Mucosa of descending colon (tissue), 3 donors: ENCODE results near the gene DDX17. TPM values are rescaled to one million over a fixed set of nuclear protein-coding genes. Genes with fewer than 3 reads are reported as not detected.

ENCODE experiments used
- ATAC-seq: fragments of 200-7000 bp; cut with Tn5 transposase; one replicate; pipeline ENCODE4 v1.9.1; 2020; ENCODE audit warnings: mild to moderate bottlenecking, moderate library complexity
- DNase-seq, 3 donors: peaks; one replicate each; pipeline ENCODE4 v3.0.0-alpha.2; 2020
- H3K36me3 ChIP-seq: fragments of 200-600 bp; one replicate; pipeline ENCODE4 v1.8.0; 2021; ENCODE audit warnings: low read depth, mild to moderate bottlenecking
- H3K4me1 ChIP-seq: fragments of 200-600 bp; one replicate; pipeline ENCODE4 v1.8.0; 2021; ENCODE audit warnings: low read depth, mild to moderate bottlenecking
- H3K4me3 ChIP-seq: fragments of 200-600 bp; one replicate; pipeline ENCODE4 v1.8.0; 2021; ENCODE audit warnings: mild to moderate bottlenecking
- H3K9me3 ChIP-seq: fragments of 200-600 bp; one replicate; pipeline ENCODE4 v1.8.0; 2021; ENCODE audit warnings: mild to moderate bottlenecking
- CTCF ChIP-seq: fragments of 200-600 bp; IDR thresholded peaks from one replicate; pipeline ENCODE4 v1.8.0; 2022; ENCODE audit warnings: antibody characterized with exemption, mild to moderate bottlenecking
- intact Hi-C, 2 donors: fragments of 100-400 bp; cut with DNase I in 1 of 2; cut with micrococcal nuclease in 1 of 2; formaldehyde crosslinking; loops; one replicate each; pipeline versions ENCODE4 v1.11.0 to v1.11.1; 2022; cut with DNase I, micrococcal nuclease
- total RNA-seq, 3 donors: library from RNA; stranded (reverse); fragmentation: NEBNext Ultra II Directional in 2 of 3; extraction: Animal tissue kit (Norgen Biotek cat#: 25700) in 2 of 3; gene quantifications; one replicate each; pipeline versions ENCODE4 v1.2.1 to v1.2.4, GENCODE V29; 2021 to 2023
- donor health status: DM: no; HTN: no; CAD: no; lungs with moderate emphysema.
- donor health status: DM: no; HTN: no; CAD: no.
- donor health status: DM: no; HTN: yes; CAD: no.

DDX17 gene
- total RNA-seq, 3 donors from 2014 or later, result 279 to 464 (median 363) TPM

- intact Hi-C loops, result no loop called here
- DNase-seq, result no peak
Observed at GRCh38 chr22:38452373-38453065, 53.6 kb downstream of the DDX17 start.

DNA sequence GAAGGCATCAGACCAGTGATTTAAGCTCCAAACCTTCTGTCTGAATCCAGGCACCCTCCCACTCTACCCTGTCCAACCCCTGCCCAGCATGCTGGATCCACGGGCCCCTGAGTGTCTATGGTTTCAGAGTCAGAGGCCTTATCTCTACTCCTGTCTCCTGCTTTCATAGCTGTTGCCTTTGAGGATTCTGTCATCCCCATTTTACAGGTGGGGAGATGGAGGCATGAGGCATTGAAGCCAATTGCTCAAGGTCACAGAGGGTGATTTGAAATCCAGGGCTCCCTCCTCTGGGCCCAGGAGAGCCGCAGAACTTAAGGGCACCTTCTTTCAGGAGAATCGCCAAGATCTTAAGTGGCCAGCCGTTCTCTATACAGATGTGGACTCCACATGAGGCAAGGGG is 54.2 kb downstream of the DDX17 start:
- TF ChIP-seq CTCF, result no peak

More at GRCh38 chr22:38452373-38453065, 53.6 kb downstream of the DDX17 start:
- H3K4me1 ChIP-seq, result peaks cover 11% of the 10 kb centered on the region
- ATAC-seq, result no peak
- H3K4me3 ChIP-seq, result no peak overlapping the region
- no peak for TF ChIP-seq CTCF
- H3K9me3 ChIP-seq, result no peaks in the 10 kb centered on the region
- H3K36me3 ChIP-seq, result no peaks in the 10 kb centered on the region

DNA sequence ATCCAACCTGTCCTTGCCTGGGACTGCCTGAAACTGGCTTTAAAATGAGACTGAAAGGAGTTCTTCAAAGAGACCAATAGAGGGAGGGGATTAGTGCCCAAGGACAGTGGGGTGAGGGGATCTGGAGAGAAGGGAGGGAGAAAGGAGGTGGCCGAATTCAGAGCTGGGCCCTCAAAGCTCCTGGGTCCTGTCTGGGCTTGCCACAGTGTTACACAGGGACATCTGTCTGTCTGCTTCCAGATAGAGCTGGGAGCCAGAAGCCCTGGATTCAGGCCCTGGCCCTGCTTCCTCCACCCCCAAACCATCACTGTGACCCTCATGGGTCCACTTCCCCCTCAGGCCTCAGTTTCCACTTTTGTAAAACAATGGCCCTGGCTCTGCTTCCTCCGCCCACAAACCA is 54.7 kb downstream of the DDX17 start:
- no peak for TF ChIP-seq CTCF
- Histone ChIP-seq H3K9me3 (no peaks in the 10 kb centered on the region), H3K4me3 (no peak overlapping the region), H3K36me3 (no peaks in the 10 kb centered on the region), H3K4me1 (peaks cover 11% of the 10 kb centered on the region)
- ATAC-seq (no peak), DNase-seq (no peak)
- intact Hi-C loops, result no loop called here

More for the DNA sequence above, 54.2 kb downstream of the DDX17 start:
- Histone ChIP-seq H3K9me3 (no peaks in the 10 kb centered on the region), H3K4me1 (peaks cover 11% of the 10 kb centered on the region), H3K4me3 (no peak overlapping the region), H3K36me3 (no peaks in the 10 kb centered on the region)
- ATAC-seq (no peak), DNase-seq (no peak)
- intact Hi-C loops, result no loop called here

GRCh38 chr22:38450234-38450797 is 55.8 kb downstream of the DDX17 start:
- no peak for TF ChIP-seq CTCF
- no peaks in the 10 kb centered on the region for H3K36me3 ChIP-seq
- intact Hi-C loops, result no loop called here

GRCh38 chr22:38449776-38450175 is 56.3 kb downstream of the DDX17 start:
- no peak for TF ChIP-seq CTCF
- DNase-seq (no peak), ATAC-seq (no peak)
- Histone ChIP-seq H3K36me3 (no peaks in the 10 kb centered on the region), H3K4me3 (no peak overlapping the region), H3K4me1 (peaks cover 1% of the 10 kb centered on the region), H3K9me3 (no peaks in the 10 kb centered on the region)
- intact Hi-C loops, result no loop called here

More at GRCh38 chr22:38450234-38450797, 55.8 kb downstream of the DDX17 start:
- ATAC-seq, result no peak
- Histone ChIP-seq H3K4me3 (no peak overlapping the region), H3K4me1 (peaks cover 2% of the 10 kb centered on the region), H3K9me3 (no peaks in the 10 kb centered on the region)
- no peak for DNase-seq
